HL-60/S4 treated with retinoic acid at 250 ng/mL for 4 days and 3 days (cell line): ENCODE measurements around the gene MTHFD2L.
"Not testable (repeated sequence)": the region's sequence is repeated elsewhere in the genome, so short reads cannot be mapped to it uniquely, and the experiment has no call there.

Source experiments
- in situ Hi-C: fragments of 300-500 bp; cut with MboI; formaldehyde crosslinking; loops from 2 replicates; pipeline ENCODE4 v1.7.0; 2022; ENCODE audit warnings: low sequenced_read_pairs

MTHFD2L gene

DNA sequence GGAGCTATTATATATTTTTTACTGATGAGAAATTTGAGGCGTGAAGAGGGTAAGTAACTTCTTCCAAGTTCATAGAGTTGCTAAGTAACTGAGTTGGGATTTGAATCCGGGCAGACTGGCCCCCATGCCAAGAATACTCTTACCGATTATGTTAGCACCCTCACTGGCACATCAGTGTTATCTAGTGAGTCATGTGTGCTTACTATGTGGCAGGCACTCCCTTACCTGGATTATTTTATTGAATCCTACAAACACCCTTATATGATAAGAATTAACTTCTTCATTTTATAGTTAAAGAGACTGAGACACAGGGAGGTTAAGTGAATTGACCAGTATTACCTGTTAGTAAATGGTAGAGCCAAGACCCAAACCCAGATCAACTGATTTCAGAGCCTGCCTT lies 20.9 kb downstream of the MTHFD2L start:
- in situ Hi-C loops: no loop called here

DNA sequence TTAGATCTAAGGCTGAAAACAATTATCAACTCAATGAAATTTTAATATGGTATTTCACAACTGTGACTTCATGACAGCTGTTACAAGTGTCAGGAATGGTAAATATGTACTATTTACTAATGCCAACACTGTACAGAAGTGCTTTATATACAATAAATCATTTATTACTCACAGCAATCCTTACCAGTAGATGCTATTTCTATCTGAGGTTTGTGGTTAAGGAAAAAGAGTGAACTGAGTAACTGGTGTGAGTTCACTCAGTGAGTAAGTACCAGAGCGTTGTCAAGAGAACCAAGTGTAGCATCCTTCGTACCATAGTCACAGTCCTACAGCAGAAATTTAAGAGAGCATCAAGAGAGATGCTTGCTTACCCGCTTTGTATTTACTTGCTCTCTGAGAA lies 23.3 kb downstream of the MTHFD2L start:
- in situ Hi-C loops: no loop called here

DNA sequence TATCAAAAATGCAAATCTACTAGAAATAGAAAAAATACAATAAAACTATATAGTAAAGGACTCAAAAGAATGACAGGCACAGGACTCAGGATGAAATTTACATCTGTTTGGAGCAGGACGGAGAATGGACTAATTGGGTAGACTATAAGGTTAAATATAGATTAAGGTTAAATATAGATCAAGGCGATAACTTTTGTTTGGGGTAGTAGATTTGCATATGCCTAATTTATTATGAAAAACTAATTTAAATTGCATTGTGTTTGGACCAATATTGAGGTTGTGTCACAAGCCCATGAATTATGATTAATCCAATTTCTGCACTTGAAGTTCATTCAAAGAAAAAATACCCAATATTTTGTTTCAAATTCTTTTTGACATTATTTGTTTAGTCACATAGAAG lies 31.0 kb downstream of the MTHFD2L start:
- in situ Hi-C loops: no loop called here

DNA sequence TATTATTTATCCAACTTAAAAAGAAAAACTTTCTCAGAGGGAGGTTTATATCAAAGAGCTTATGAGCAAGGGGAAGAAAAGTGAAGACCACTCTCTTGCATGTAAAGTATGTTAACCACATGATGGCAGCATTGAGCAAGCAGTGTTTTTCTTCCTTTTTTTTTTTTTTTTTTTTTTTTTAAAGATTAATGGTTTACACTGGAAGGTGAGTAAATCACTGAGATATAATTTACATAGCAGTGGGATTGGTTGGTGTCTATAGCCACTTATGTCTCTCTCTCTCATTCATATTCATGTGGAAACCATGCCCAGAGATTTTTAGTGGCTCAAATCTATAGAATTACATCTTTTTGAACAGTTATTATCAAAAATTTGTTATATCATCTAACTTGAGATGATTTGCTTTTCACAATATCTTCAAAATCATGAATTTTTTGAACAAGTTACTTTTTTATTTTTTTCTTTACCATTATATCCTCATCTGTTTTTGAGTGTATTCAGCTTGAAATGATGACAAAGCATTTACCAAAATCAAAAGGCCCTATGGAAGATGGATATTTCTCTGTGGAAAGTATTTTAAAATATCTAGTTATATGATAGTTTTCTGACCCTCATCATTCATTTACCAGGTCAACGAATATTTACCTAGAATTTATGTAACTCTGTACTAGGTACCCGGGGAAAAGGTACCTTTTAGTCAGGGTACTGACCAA lies 31.6 kb downstream of the MTHFD2L start:
- in situ Hi-C loops: no loop called here

DNA sequence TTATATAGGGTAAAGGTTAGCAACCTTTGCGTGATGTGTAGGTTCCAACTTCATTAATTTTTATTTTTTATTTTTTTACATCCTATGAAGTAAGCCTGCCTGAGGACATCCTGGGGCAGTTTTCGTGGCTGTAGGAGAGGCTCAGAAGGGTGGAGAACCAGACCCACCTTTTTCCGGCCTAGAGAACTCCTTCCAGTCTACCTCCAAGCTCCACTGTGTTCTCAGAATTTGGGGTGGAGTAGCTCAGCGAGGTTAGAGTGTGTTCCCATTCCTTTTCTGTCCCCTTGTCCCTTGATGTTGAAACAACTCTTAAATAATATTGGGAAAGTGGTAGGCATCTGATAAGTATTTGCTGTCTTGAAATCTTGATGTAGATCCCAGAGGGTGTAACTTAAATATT lies 32.4 kb downstream of the MTHFD2L start:
- in situ Hi-C loops: no loop called here

DNA sequence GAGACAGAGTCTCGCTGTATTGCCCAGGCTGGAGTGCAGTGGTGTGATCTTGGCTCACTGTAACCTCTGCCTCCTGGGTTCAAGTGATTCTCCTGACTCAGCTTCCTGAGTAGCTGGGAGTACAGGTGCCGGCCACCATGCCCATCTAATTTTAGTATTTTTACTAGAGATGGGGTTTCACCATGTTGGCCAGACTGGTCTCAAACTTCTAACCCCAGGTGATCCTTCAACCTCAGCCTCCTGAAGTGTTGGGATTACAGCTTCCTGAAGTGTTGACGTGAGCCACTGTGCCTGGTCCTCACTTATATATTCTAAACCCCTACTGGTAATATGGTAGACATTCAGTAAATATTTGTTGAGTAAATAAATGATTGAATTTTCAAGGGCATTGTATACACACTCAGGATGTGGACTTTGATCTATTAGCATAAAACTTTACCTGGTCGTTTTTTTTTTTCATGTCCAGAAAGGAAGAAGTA lies 33.0 kb downstream of the MTHFD2L start:
- in situ Hi-C loops: no loop called here

DNA sequence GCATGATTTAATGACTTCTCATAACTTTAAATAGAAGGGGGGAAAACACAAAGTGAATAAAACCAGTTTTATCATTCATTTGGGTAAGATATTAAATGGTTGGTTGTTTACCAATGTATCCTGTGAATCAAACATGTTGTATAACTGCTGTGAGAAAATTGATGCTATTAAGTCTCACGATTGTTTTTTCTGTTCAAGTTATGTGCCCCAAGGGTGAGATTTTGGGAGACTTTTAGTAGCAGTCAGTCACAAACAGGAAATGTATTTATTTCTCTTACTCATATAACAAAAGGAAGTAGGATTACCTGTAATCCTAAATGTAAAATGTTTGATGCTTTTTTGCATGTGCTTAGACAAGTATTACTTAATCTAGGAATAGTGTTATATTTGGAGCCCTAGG lies 39.2 kb downstream of the MTHFD2L start:
- in situ Hi-C loops: no loop called here

DNA sequence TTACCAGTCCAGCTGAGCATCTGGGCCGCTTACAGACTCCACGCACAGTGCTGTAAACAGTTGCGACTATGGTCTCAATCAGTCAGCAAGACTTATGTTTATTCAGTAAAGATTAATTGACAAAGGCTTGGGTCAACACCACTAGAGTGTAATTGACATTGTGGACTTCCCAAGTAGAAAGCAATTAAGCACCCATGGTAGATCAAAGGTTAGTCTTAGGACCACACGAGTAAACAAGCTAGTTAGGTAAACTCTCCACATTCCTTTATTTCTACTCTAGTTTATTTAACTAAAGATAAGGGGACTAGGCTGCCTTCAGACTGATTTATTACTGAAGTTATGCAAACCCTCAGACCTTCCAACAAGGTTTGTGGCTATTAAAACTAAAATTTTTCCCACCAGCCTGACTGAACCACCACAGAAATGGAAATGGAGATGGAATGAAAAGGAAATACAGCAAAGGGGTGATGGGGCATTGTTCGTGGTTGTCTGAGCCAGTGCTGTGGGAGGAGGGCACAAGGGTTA lies 44.2 kb downstream of the MTHFD2L start:
- in situ Hi-C loops: no loop called here

DNA sequence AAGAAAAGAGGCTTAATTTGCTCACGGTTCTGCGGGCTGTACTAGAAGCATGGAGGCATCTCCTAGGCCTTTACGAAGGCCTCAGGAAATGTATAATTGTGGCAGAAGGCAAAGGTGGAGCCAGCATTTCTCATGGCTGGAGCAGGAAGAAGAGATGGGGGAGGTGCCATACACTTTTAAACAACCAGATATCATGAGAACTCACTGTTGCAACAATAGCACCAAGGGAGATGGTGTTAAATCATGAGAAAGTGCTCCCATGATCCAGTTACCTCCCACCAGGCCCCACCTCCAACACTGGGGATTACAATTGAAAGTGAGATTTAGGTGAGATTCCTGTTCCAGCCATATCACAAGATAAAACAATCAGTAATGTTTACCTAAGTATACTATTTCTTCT lies 45.5 kb downstream of the MTHFD2L start:
- in situ Hi-C loops: no loop called here

DNA sequence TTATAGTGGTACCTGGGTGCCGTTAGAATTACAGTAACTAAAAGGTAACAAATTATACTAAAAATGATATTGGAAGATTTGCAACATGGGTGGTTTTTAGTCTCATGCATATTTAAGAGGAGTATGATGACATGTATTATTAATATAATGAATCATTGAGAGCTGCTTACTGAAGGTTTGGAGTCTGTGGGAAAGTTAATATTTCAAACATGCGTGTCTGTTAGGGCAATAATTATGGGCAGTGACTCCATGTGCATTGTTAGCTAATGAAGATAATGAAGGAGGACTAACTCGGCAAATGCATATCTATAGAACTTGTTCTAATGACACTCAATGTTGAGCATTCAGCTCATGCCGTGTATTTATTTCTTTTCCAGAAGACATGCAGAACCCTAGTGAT lies 47.1 kb downstream of the MTHFD2L start:
- in situ Hi-C loops: no loop called here

DNA sequence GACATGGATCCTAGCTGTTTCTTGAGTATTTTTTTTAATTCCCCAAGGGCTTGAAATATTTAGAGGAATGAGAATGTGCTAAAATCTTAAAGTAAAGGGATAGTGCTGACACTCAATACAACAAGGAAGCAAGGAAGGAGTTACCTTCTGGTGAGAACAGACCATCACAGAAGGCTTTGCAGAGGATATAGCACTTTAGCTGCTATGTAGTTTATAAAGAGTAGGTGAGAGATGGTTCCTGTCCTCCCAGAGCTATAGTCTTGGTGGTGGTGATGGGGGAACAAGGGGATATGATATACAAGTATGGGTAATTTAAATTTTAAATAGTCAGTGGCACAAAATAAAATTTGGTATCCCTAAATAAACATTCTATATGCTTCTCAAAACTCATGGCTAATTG lies 47.6 kb downstream of the MTHFD2L start:
- in situ Hi-C loops: no loop called here

DNA sequence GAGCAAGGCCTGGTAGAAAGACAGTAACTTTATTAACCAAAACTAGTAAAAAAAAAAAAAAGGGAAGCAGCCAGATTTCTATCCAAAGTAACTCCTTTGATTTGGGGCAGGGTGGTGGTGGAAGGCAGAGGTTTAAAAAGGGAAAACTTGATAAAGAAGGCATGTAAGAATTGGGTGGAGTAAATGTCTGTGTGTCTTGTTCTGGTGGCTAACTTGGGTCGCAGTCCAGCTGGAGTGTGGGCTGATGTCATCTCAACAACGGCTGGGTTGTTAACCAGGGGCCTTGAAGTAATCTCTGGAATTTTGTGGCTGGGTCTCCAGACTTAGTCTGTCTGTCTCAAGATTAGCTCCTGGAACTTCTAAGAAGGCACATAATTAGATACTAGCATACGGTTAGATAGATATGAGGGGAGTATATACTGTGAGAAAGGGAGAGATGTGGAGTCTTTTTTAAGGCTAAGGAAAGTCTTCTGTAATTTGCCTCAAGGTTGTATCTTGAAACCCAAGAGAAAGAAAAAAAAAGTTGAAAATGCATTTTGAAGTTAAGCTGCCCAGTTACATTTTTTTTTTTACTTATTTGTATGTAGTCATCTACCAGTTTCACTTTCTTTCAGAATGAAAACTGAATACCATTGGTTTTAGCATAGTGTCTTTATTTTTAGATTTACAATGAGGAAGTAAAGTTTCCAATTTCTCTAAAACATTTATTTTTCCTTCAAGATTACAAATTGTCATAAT lies 48.3 kb downstream of the MTHFD2L start:
- in situ Hi-C loops: no loop called here

DNA sequence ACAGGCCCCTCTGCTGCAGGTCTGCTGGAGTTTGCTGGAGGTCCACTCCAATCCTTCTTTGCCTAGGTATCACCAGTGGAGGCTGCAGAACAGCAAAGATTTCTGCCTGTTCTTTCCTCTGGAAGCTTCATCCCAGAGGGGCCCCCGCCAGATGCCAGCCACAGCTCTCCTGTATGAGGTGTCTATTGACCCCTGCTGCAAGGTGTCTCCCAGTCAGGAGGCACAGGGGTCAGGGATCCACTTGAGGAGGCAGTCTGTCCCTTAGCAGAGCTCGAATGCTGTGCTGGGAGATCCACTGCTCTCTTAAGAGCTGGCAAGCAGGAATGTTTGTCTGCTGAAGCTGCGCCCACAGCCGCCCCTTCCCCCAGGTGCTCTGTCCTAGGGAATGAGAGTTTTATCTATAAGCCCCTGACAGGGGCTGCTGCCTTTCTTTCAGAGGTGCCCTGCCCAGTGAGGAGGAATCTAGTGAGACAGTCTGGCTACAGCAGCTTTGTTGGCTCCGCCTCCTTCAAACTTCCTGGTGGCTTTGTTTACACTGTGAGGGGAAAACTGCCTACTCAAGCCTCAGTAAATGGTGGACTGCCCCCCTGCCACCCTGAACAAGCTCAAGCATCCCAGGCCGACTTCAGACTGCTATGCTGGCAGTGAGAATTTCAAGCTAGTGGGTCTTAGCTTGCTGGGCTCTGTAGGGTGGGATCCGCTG lies 56.7 kb downstream of the MTHFD2L start:
- in situ Hi-C loops: not testable (repeated sequence)

DNA sequence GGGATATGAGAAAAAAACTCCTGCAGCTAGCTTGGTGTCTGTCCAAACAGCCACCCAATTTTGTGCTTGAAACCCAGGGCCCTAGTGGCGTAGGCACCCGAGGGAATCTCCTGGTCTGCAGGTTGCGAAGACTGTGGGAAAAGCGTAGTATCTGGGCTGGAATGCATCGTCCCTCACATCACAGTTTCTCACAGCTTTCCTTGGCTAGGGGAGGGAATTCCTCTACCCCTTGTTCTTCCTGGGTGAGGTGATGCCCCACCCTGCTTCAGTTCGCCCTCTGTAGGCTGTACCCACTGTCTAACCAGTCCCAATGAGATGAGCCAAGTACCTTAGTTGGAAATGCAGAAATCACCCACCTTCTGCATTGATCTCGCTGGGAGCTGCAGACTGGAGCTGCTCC lies 57.3 kb downstream of the MTHFD2L start:
- in situ Hi-C loops: not testable (repeated sequence)

DNA sequence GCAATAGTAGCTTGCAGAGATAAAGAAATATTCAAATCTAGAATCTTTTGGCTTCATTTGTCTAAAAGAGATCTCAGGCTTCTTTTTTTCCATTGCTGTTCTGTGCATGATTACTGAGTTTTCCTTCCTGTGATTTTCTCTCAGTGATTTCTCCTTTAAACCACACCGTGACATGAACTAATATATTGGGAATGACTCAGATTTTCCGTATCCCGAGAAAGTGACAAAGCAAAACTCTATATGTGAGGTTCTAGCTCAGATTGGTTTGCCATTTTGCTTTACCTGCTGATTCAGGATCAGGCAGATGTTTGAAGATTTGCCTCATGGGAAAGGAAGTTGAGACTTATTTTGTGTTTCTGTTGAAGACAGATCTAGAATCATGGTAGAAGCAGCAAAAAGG lies 59.4 kb downstream of the MTHFD2L start:
- in situ Hi-C loops: no loop called here

DNA sequence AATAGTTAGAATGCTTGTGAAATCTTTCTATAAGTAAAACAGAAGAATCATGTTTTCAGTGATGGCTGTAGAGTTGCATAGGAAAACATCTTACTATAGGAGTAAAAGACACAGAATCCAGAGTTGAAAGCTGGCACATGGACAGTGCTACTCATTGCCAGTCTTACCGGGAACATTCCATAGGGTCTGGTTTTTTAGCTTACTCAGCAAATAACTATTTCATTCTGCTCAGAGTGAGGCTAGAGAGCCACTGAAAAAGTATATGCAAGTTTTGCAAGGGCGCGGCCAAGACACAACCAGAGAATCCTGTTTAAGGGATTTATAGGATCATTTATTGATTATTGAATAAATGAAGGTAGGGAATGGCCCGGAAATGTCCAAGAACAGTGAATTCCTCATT lies 60.3 kb downstream of the MTHFD2L start:
- in situ Hi-C loops: no loop called here

DNA sequence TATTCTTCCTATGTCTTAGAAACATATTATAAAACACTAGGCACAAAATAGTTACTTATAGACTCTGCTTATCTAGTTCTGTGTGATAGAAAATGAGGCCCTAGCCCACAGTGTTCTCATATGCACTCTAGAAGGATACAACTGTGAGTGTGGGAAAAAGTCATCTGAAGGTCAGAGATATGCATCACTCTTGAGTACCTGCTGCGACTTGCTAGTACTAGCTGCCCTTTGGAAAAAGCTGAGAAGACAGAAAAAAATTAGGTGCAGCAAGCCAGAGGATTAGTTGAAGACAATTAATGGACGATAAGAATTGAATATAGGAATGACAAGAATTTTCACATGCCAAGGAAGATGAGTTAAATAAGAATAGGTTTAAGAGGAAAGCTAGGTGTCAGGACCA lies 61.3 kb downstream of the MTHFD2L start:
- in situ Hi-C loops: no loop called here

DNA sequence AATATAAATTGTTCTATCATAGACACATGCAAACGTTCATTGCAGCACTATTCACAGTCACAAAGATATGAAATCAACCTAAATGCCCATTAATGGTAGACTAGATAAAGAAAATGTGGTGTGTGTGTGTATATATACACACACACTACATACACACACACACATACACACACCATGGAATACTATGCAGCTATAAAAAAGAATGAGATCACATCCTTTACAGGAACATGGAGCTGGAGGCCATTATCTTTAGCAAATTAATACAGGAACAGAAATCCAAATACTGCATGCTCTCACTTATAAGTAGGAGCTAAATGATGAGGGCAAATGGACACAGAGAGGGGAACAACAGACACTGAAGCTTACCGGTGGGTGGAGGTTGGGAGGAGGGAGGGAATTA lies 65.2 kb downstream of the MTHFD2L start:
- in situ Hi-C loops: no loop called here

DNA sequence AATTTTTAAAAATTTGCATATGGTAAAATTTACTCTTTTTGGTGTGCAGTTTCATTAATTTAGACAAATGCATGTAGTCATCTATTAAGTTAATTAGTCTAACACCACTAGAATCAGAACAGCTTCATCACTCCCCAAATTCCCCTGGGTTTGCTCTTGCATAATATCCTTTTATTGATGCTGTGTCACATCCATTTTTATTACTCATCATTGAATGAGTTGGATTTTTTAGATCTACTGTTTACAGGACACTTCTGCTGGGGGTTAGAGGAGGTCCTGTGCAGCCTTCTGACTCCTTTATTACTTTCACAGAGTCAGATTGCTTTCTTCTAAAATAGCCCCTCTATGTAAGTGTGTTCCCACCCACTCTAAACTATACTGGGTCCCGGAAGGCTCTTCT lies 65.9 kb downstream of the MTHFD2L start:
- in situ Hi-C loops: no loop called here

DNA sequence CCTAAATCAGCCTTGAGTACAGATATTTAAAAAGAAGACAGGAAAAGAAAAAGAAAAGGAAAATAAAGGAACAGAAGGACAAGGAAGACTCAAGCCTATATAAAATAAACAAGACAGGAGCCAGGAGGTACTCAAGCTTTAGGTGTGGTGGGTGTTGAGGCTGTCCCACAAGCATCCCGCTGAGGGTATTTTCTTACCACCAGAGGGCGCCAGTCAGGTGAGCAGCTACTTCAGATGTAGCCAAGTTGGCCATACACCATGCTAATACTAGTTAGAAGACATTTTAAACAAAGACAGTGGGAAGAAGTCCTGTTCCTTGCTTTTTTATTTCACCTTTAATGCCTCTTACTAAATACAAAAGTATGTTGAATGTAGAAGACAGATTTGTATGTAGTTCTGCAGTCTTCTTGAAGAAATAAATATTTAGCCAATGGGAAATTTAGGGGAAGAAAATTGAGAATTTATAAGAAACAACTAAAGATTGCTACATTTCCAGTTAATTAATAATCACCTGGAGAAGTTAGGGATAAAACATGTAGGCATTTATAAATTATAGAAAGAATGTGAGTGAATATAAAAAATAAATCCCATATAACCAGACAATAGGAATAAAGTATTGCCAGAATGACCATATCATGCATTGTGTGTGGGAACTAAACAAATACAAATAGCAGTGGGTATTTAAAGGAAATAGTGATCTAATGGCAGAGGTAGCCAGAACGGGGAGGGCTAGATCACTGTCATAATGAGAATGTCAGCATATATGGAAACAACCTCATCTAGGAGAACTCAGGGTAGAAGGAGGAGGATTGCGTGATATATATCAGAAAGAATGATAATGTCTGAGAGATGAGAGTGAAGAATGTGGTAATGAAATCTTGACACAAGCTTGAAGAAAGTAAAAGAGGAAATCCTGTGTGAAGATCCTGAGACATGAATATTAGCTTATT lies 71.0 kb downstream of the MTHFD2L start:
- in situ Hi-C loops: no loop called here
